ENCODE measurements around the gene BRCA2. TPM values are rescaled to one million over a fixed set of nuclear protein-coding genes. Genes with fewer than 3 reads are reported as not detected.

BRCA2 gene
- total RNA-seq, 5 donors from 2014 or later (not counting 1 experiment from before 2014, with no cell fraction given), result 2.2 to 4.7 (median 3.1) TPM

DNA sequence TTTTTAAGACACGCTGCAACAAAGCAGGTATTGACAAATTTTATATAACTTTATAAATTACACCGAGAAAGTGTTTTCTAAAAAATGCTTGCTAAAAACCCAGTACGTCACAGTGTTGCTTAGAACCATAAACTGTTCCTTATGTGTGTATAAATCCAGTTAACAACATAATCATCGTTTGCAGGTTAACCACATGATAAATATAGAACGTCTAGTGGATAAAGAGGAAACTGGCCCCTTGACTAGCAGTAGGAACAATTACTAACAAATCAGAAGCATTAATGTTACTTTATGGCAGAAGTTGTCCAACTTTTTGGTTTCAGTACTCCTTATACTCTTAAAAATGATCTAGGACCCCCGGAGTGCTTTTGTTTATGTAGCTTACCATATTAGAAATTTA lies 1.2 kb downstream of the BRCA2 start:
- WGBS (ENCODE audit: insufficient coverage), result no CpG with 5 or more reads among the region's 6 CpGs
- no peak for ATAC-seq (replicated peaks in 1 of 4)
- no peaks in the 10 kb centered on the region for H3K36me3 Mint-ChIP-seq
- H3K9me3 Mint-ChIP-seq, result no peaks in the 10 kb centered on the region
- CTCF ChIA-PET, result interaction anchor here in 1 of 2 donors (1.6 kb wide), 1 partner anchor 1227 kb away, joined by 3 read pairs; no protein-coding TSS in a partner anchor
- Histone ChIP-seq H3K4me1 (ENCODE audit: control insufficient read depth in 1 of 2, extremely low read depth in 1 of 2, insufficient read depth in 2 of 2, low read length in 2 of 2) (peaks cover 0 to 14% of the 10 kb centered on the region in 2 experiments), H3K36me3 (ENCODE audit: control insufficient read depth in 2 of 2, extremely low read depth in 1 of 2, insufficient read depth in 1 of 2, low read length in 1 of 2) (no peaks in the 10 kb centered on the region), H3K4me3 (ENCODE audit: control insufficient read depth in 1 of 2, extremely low read depth in 1 of 2, low read length in 1 of 2) (peak overlapping the region in 1 of 2 donors; percentile 92), H3K9me3 (no peaks in the 10 kb centered on the region), H3K27ac (ENCODE audit: low read length) (no peak overlapping the region), H3K27me3 (replicated peaks in 1 of 2; ENCODE audit: control insufficient read depth in 2 of 2, extremely low read depth in 1 of 2, insufficient read depth in 2 of 2, low read length in 1 of 2) (no peaks in the 10 kb centered on the region)
- no peak overlapping the region for H3K27ac Mint-ChIP-seq
- no peaks in the 10 kb centered on the region for H3K27me3 Mint-ChIP-seq
- H3K4me1 Mint-ChIP-seq, result peaks cover 11 to 17% (median 15%) of the 10 kb centered on the region in 3 donors
- H3K4me3 Mint-ChIP-seq, result peak overlapping the region; percentile 44 to 95 (median 94)
- DNase-seq, result no peak
- POLR2A ChIA-PET, result interaction anchor here in 1 of 2 donors (1.2 kb wide), 1 partner anchor 107 kb away, joined by 3 read pairs; no protein-coding TSS in a partner anchor

DNA sequence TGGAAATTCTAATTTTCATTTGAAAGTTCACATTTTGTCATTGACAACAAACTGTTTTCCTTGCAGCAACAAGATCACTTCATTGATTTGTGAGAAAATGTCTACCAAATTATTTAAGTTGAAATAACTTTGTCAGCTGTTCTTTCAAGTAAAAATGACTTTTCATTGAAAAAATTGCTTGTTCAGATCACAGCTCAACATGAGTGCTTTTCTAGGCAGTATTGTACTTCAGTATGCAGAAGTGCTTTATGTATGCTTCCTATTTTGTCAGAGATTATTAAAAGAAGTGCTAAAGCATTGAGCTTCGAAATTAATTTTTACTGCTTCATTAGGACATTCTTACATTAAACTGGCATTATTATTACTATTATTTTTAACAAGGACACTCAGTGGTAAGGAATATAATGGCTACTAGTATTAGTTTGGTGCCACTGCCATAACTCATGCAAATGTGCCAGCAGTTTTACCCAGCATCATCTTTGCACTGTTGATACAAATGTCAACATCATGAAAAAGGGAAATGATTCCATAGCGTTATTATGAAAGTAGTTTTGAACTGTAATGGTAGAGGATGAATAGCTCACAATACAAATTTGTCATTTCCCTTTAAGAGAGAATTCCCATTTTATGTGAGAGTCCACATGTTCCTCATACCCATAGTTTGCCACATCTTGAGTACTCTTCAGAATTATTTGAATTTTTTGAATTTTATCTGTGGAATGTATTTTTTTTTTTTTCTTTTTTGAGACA lies 2.6 kb downstream of the BRCA2 start:
- ChIA-PET CTCF (interaction anchor here (0.6 to 0.7 kb wide), 2 partner anchors 13 to 419 kb away, joined by 3 read pairs; no protein-coding TSS in a partner anchor), POLR2A (interaction anchor here in 1 of 2 donors (0.6 kb wide), 1 partner anchor 213 kb away, joined by 6 read pairs; no protein-coding TSS in a partner anchor)
- Histone ChIP-seq H3K27me3 (replicated peaks in 1 of 2; ENCODE audit: control insufficient read depth in 2 of 2, extremely low read depth in 1 of 2, insufficient read depth in 2 of 2, low read length in 1 of 2) (no peaks in the 10 kb centered on the region), H3K9me3 (no peaks in the 10 kb centered on the region), H3K36me3 (ENCODE audit: control insufficient read depth in 2 of 2, extremely low read depth in 1 of 2, insufficient read depth in 1 of 2, low read length in 1 of 2) (no peaks in the 10 kb centered on the region), H3K27ac (ENCODE audit: low read length) (no peak overlapping the region), H3K4me1 (ENCODE audit: control insufficient read depth in 1 of 2, extremely low read depth in 1 of 2, insufficient read depth in 2 of 2, low read length in 2 of 2) (peaks cover 0 to 14% of the 10 kb centered on the region in 2 experiments), H3K4me3 (ENCODE audit: control insufficient read depth in 1 of 2, extremely low read depth in 1 of 2, low read length in 1 of 2) (no peak overlapping the region)
- no peak overlapping the region for H3K27ac Mint-ChIP-seq
- H3K4me1 Mint-ChIP-seq, result peaks cover 11 to 17% (median 15%) of the 10 kb centered on the region in 3 donors
- H3K4me3 Mint-ChIP-seq, result no peak overlapping the region
- ATAC-seq (replicated peaks in 1 of 4), result no peak
- no peak for DNase-seq
- H3K27me3 Mint-ChIP-seq, result no peaks in the 10 kb centered on the region
- H3K9me3 Mint-ChIP-seq, result no peaks in the 10 kb centered on the region
- WGBS (ENCODE audit: insufficient coverage), result no CpG with 5 or more reads among the region's 2 CpGs
- no peaks in the 10 kb centered on the region for H3K36me3 Mint-ChIP-seq

DNA sequence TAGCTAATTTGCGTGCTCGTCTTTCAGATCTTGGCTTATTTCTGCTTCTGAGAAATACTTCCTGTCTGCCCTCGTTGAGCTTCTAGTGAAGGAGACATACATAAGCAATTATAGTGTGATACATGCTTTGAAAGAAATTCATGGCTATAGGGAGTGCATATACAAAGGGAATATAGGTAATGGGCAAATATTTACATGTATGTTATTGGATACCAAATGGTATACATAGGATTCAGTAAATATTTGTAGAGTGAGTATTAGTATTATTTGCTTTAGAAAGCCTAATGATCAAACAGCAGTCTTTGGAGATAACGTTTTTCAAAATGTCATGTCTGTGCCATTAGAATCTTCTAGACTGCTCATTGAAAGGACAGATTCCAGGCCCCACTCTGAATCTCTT lies 5.2 kb downstream of the BRCA2 start:
- peaks cover 0 to 7% (median 5%) of the 10 kb centered on the region in 3 donors for H3K4me1 Mint-ChIP-seq
- H3K27ac ChIP-seq (ENCODE audit: low read length), result no peak overlapping the region
- H3K4me3 Mint-ChIP-seq, result no peak overlapping the region
- ChIA-PET CTCF (interaction anchor here in 1 of 2 donors (0.9 kb wide), 1 partner anchor 26 kb away, joined by 3 read pairs; no protein-coding TSS in a partner anchor), POLR2A (no interaction called here)
- H3K27ac Mint-ChIP-seq, result no peak overlapping the region
- peaks cover 0 to 5% of the 10 kb centered on the region in 2 experiments for H3K4me1 ChIP-seq (ENCODE audit: control insufficient read depth in 1 of 2, extremely low read depth in 1 of 2, insufficient read depth in 2 of 2, low read length in 2 of 2)
- H3K36me3 Mint-ChIP-seq, result no peaks in the 10 kb centered on the region
- WGBS (ENCODE audit: insufficient coverage), result 60% methylated on average over 1 of the region's 4 CpGs
- no peaks in the 10 kb centered on the region for H3K36me3 ChIP-seq (ENCODE audit: control insufficient read depth in 2 of 2, extremely low read depth in 1 of 2, insufficient read depth in 1 of 2, low read length in 1 of 2)
- ATAC-seq (replicated peaks in 1 of 4) (no peak), DNase-seq (no peak)
- H3K4me3 ChIP-seq (ENCODE audit: control insufficient read depth in 1 of 2, extremely low read depth in 1 of 2, low read length in 1 of 2), result no peak overlapping the region
- H3K9me3 Mint-ChIP-seq, result no peaks in the 10 kb centered on the region
- no peaks in the 10 kb centered on the region for H3K27me3 Mint-ChIP-seq
- H3K9me3 ChIP-seq, result no peaks in the 10 kb centered on the region
- H3K27me3 ChIP-seq (replicated peaks in 1 of 2; ENCODE audit: control insufficient read depth in 2 of 2, extremely low read depth in 1 of 2, insufficient read depth in 2 of 2, low read length in 1 of 2), result no peaks in the 10 kb centered on the region

DNA sequence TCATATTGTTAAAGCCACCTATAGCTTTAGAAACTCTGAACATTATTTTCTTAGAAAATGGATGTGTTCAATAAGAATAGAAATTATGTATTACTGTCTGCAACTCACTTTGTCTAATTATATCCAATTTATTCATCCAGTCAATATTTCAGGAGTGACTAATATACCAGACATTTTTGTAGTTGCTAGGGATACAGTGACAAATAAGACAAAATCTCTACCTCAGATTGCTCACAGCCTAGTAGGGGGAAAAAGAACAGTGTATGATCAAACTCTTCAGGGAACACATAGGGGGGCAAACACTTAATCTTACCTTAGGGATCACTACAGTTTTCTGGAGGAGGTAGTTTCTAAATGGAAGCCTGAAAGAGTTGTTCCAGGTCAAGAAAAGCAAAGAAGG lies 8.6 kb downstream of the BRCA2 start:
- no peak for DNase-seq
- Mint-ChIP-seq H3K36me3 (peaks cover 4% of the 10 kb centered on the region), H3K27ac (no peak overlapping the region), H3K4me3 (no peak overlapping the region), H3K9me3 (no peaks in the 10 kb centered on the region), H3K27me3 (no peaks in the 10 kb centered on the region), H3K4me1 (no peaks in the 10 kb centered on the region)
- Histone ChIP-seq H3K4me3 (ENCODE audit: control insufficient read depth in 1 of 2, extremely low read depth in 1 of 2, low read length in 1 of 2) (no peak overlapping the region), H3K9me3 (no peaks in the 10 kb centered on the region), H3K27me3 (replicated peaks in 1 of 2; ENCODE audit: control insufficient read depth in 2 of 2, extremely low read depth in 1 of 2, insufficient read depth in 2 of 2, low read length in 1 of 2) (no peaks in the 10 kb centered on the region), H3K27ac (ENCODE audit: low read length) (no peak overlapping the region), H3K4me1 (ENCODE audit: control insufficient read depth in 1 of 2, extremely low read depth in 1 of 2, insufficient read depth in 2 of 2, low read length in 2 of 2) (no peaks in the 10 kb centered on the region), H3K36me3 (ENCODE audit: control insufficient read depth in 2 of 2, extremely low read depth in 1 of 2, insufficient read depth in 1 of 2, low read length in 1 of 2) (no peaks in the 10 kb centered on the region)
- no peak for ATAC-seq (replicated peaks in 1 of 4)
- CTCF ChIA-PET, result interaction anchor here in 1 of 2 donors (0.8 to 2.6 kb wide), 2 partner anchors 9 to 414 kb away, joined by 3 to 6 read pairs; no protein-coding TSS in a partner anchor
- POLR2A ChIA-PET, result no interaction called here

DNA sequence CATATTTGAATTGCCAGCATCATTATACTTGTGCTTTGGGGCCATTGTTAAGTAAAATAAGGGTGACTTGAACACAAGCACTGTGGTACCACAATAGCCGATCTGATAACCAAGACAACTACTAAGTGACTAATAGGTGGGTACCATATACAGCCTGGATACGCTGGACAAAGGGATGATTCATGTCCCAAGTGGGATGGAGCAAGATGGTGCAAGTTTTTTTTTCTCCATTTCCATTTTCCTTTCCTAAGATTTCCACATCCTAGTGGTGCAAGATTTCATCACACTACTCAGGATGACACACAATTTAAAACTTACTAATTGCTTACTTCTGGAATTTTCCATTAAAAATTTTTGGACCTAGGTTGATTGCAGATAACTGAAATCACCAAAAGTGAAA lies 15.1 kb downstream of the BRCA2 start:
- H3K27me3 Mint-ChIP-seq, result no peaks in the 10 kb centered on the region
- no peak overlapping the region for H3K4me3 Mint-ChIP-seq
- Histone ChIP-seq H3K27ac (ENCODE audit: low read length) (no peak overlapping the region), H3K4me1 (ENCODE audit: control insufficient read depth in 1 of 2, extremely low read depth in 1 of 2, insufficient read depth in 2 of 2, low read length in 2 of 2) (no peaks in the 10 kb centered on the region), H3K36me3 (ENCODE audit: control insufficient read depth in 2 of 2, extremely low read depth in 1 of 2, insufficient read depth in 1 of 2, low read length in 1 of 2) (no peaks in the 10 kb centered on the region), H3K27me3 (replicated peaks in 1 of 2; ENCODE audit: control insufficient read depth in 2 of 2, extremely low read depth in 1 of 2, insufficient read depth in 2 of 2, low read length in 1 of 2) (no peaks in the 10 kb centered on the region), H3K9me3 (no peaks in the 10 kb centered on the region), H3K4me3 (ENCODE audit: control insufficient read depth in 1 of 2, extremely low read depth in 1 of 2, low read length in 1 of 2) (no peak overlapping the region)
- POLR2A ChIA-PET, result interaction anchor here in 1 of 2 donors (0.7 kb wide), 1 partner anchor 65 kb away, joined by 4 read pairs; no protein-coding TSS in a partner anchor
- H3K36me3 Mint-ChIP-seq, result peaks cover 30% of the 10 kb centered on the region
- H3K4me1 Mint-ChIP-seq, result no peaks in the 10 kb centered on the region
- ATAC-seq (replicated peaks in 1 of 4) (no peak), DNase-seq (no peak)
- H3K27ac Mint-ChIP-seq, result no peak overlapping the region
- peaks cover 0 to 4% (median 0%) of the 10 kb centered on the region in 3 donors for H3K9me3 Mint-ChIP-seq
- CTCF ChIA-PET, result no interaction called here
- no CpG with 5 or more reads among the region's 2 CpGs for WGBS (ENCODE audit: insufficient coverage)

DNA sequence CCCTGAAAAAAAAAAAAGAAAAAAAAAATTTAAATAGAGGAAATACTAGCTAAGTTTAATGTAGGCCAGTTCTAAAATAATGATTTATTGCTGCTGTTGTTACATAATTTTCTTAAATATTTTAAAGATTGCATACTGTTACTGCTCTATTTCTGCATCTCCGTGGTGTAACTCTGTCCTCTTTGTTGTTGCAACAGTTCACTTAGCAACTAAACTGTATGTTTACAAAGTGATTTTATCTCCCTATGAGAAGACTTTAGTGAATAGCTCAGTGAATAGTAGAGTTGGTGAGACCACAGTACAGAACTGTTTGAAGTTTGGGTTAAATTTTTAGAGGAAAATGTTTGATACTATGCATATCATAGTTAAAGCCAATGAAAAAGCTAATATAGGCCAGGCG lies 19.4 kb downstream of the BRCA2 start:
- Mint-ChIP-seq H3K4me1 (no peaks in the 10 kb centered on the region), H3K9me3 (peaks cover 0 to 10% (median 4%) of the 10 kb centered on the region in 3 donors), H3K27me3 (no peaks in the 10 kb centered on the region), H3K27ac (no peak overlapping the region), H3K36me3 (peaks cover 35% of the 10 kb centered on the region), H3K4me3 (no peak overlapping the region)
- POLR2A ChIA-PET, result no interaction called here
- H3K36me3 ChIP-seq (ENCODE audit: control insufficient read depth in 2 of 2, extremely low read depth in 1 of 2, insufficient read depth in 1 of 2, low read length in 1 of 2), result no peaks in the 10 kb centered on the region
- H3K4me3 ChIP-seq (ENCODE audit: control insufficient read depth in 1 of 2, extremely low read depth in 1 of 2, low read length in 1 of 2), result no peak overlapping the region
- 100% methylated on average over 1 of the region's 2 CpGs for WGBS (ENCODE audit: insufficient coverage)
- no peaks in the 10 kb centered on the region for H3K9me3 ChIP-seq
- no peaks in the 10 kb centered on the region for H3K4me1 ChIP-seq (ENCODE audit: control insufficient read depth in 1 of 2, extremely low read depth in 1 of 2, insufficient read depth in 2 of 2, low read length in 2 of 2)
- DNase-seq (no peak), ATAC-seq (replicated peaks in 1 of 4) (no peak)
- CTCF ChIA-PET, result interaction anchor here in 1 of 2 donors (0.5 kb wide), 1 partner anchor 46 kb away, joined by 7 read pairs; no protein-coding TSS in a partner anchor
- H3K27me3 ChIP-seq (replicated peaks in 1 of 2; ENCODE audit: control insufficient read depth in 2 of 2, extremely low read depth in 1 of 2, insufficient read depth in 2 of 2, low read length in 1 of 2), result no peaks in the 10 kb centered on the region
- no peak overlapping the region for H3K27ac ChIP-seq (ENCODE audit: low read length)

Data from T-cell (primary cell).